Measurements from ENCODE around the gene EMP2.
A peak's percentile ranks its signal among the peaks of the same experiment; 100 is the strongest.
"Not testable (repeated sequence)": the region's sequence is repeated elsewhere in the genome, so short reads cannot be mapped to it uniquely, and the experiment has no call there.

The EMP2 gene

GRCh38 chr16:10519297-10519696 lies 61.1 kb downstream of the EMP2 start:
- no peaks in the 10 kb centered on the region for H3K9me3 ChIP-seq (ENCODE audit: control insufficient read depth, insufficient read depth, low read length)
- no peak overlapping the region for H3K9ac ChIP-seq (ENCODE audit: low read depth, low read length)
- no peaks in the 10 kb centered on the region for H3K27me3 ChIP-seq (ENCODE audit: control insufficient read depth, insufficient read depth, low read length)
- peaks cover 2% of the 10 kb centered on the region for H3K4me1 ChIP-seq (ENCODE audit: control insufficient read depth, insufficient read depth, low read length)
- no peak overlapping the region for H3K27ac ChIP-seq (ENCODE audit: low read depth, low read length)
- no peaks in the 10 kb centered on the region for H3K36me3 ChIP-seq (ENCODE audit: control insufficient read depth, insufficient read depth, low read length)
- no peak overlapping the region for H3K4me3 ChIP-seq (ENCODE audit: low read depth, low read length)

GRCh38 chr16:10518479-10519041 lies 61.8 kb downstream of the EMP2 start:
- H3K4me3 ChIP-seq (ENCODE audit: low read depth, low read length): no peak overlapping the region
- no peaks in the 10 kb centered on the region for H3K36me3 ChIP-seq (ENCODE audit: control insufficient read depth, insufficient read depth, low read length)
- no peaks in the 10 kb centered on the region for H3K9me3 ChIP-seq (ENCODE audit: control insufficient read depth, insufficient read depth, low read length)
- no peak overlapping the region for H3K9ac ChIP-seq (ENCODE audit: low read depth, low read length)
- peaks cover 4% of the 10 kb centered on the region for H3K4me1 ChIP-seq (ENCODE audit: control insufficient read depth, insufficient read depth, low read length)
- H3K27ac ChIP-seq (ENCODE audit: low read depth, low read length): no peak overlapping the region
- no peaks in the 10 kb centered on the region for H3K27me3 ChIP-seq (ENCODE audit: control insufficient read depth, insufficient read depth, low read length)

- H3K27me3 ChIP-seq (ENCODE audit: control insufficient read depth, insufficient read depth, low read length): no peaks in the 10 kb centered on the region
- H3K9me3 ChIP-seq (ENCODE audit: control insufficient read depth, insufficient read depth, low read length): no peaks in the 10 kb centered on the region
- no peak overlapping the region for H3K27ac ChIP-seq (ENCODE audit: low read depth, low read length)
- no peak overlapping the region for H3K4me3 ChIP-seq (ENCODE audit: low read depth, low read length)
- peaks cover 4% of the 10 kb centered on the region for H3K4me1 ChIP-seq (ENCODE audit: control insufficient read depth, insufficient read depth, low read length)
- no peaks in the 10 kb centered on the region for H3K36me3 ChIP-seq (ENCODE audit: control insufficient read depth, insufficient read depth, low read length)
- no peak overlapping the region for H3K9ac ChIP-seq (ENCODE audit: low read depth, low read length)
Observed at GRCh38 chr16:10517868-10518267, 62.5 kb downstream of the EMP2 start.

GRCh38 chr16:10514369-10515055 lies 65.9 kb downstream of the EMP2 start:
- Histone ChIP-seq H3K4me1 (ENCODE audit: control insufficient read depth, insufficient read depth, low read length) (peaks cover 4% of the 10 kb centered on the region), H3K9me3 (ENCODE audit: control insufficient read depth, insufficient read depth, low read length) (no peaks in the 10 kb centered on the region), H3K27me3 (ENCODE audit: control insufficient read depth, insufficient read depth, low read length) (no peaks in the 10 kb centered on the region), H3K27ac (ENCODE audit: low read depth, low read length) (no peak overlapping the region), H3K4me3 (ENCODE audit: low read depth, low read length) (no peak overlapping the region), H3K9ac (ENCODE audit: low read depth, low read length) (no peak overlapping the region), H3K36me3 (ENCODE audit: control insufficient read depth, insufficient read depth, low read length) (no peaks in the 10 kb centered on the region)

GRCh38 chr16:10511829-10512228 lies 68.6 kb downstream of the EMP2 start:
- no peak overlapping the region for H3K27ac ChIP-seq (ENCODE audit: low read depth, low read length)
- no peaks in the 10 kb centered on the region for H3K36me3 ChIP-seq (ENCODE audit: control insufficient read depth, insufficient read depth, low read length)
- no peak overlapping the region for H3K4me3 ChIP-seq (ENCODE audit: low read depth, low read length)
- peaks cover 4% of the 10 kb centered on the region for H3K4me1 ChIP-seq (ENCODE audit: control insufficient read depth, insufficient read depth, low read length)
- H3K9me3 ChIP-seq (ENCODE audit: control insufficient read depth, insufficient read depth, low read length): no peaks in the 10 kb centered on the region
- no peak overlapping the region for H3K9ac ChIP-seq (ENCODE audit: low read depth, low read length)
- H3K27me3 ChIP-seq (ENCODE audit: control insufficient read depth, insufficient read depth, low read length): no peaks in the 10 kb centered on the region

- H3K9me3 ChIP-seq (ENCODE audit: control insufficient read depth, insufficient read depth, low read length): no peaks in the 10 kb centered on the region
- peaks cover 4% of the 10 kb centered on the region for H3K4me1 ChIP-seq (ENCODE audit: control insufficient read depth, insufficient read depth, low read length)
- H3K4me3 ChIP-seq (ENCODE audit: low read depth, low read length): no peak overlapping the region
- no peaks in the 10 kb centered on the region for H3K27me3 ChIP-seq (ENCODE audit: control insufficient read depth, insufficient read depth, low read length)
- H3K27ac ChIP-seq (ENCODE audit: low read depth, low read length): no peak overlapping the region
- no peak overlapping the region for H3K9ac ChIP-seq (ENCODE audit: low read depth, low read length)
- H3K36me3 ChIP-seq (ENCODE audit: control insufficient read depth, insufficient read depth, low read length): no peaks in the 10 kb centered on the region
Observed at GRCh38 chr16:10510279-10510678, 70.1 kb downstream of the EMP2 start.

GRCh38 chr16:10509534-10510025 lies 70.8 kb downstream of the EMP2 start:
- H3K4me3 ChIP-seq (ENCODE audit: low read depth, low read length): no peak overlapping the region
- no peaks in the 10 kb centered on the region for H3K9me3 ChIP-seq (ENCODE audit: control insufficient read depth, insufficient read depth, low read length)
- peaks cover 4% of the 10 kb centered on the region for H3K4me1 ChIP-seq (ENCODE audit: control insufficient read depth, insufficient read depth, low read length)
- no peak overlapping the region for H3K27ac ChIP-seq (ENCODE audit: low read depth, low read length)
- H3K27me3 ChIP-seq (ENCODE audit: control insufficient read depth, insufficient read depth, low read length): no peaks in the 10 kb centered on the region
- no peaks in the 10 kb centered on the region for H3K36me3 ChIP-seq (ENCODE audit: control insufficient read depth, insufficient read depth, low read length)
- H3K9ac ChIP-seq (ENCODE audit: low read depth, low read length): no peak overlapping the region

- not testable (repeated sequence) for H3K9me3 ChIP-seq (ENCODE audit: control insufficient read depth, insufficient read depth, low read length); H3K36me3 ChIP-seq (ENCODE audit: control insufficient read depth, insufficient read depth, low read length); H3K4me3 ChIP-seq (ENCODE audit: low read depth, low read length); H3K9ac ChIP-seq (ENCODE audit: low read depth, low read length); H3K27me3 ChIP-seq (ENCODE audit: control insufficient read depth, insufficient read depth, low read length); H3K4me1 ChIP-seq (ENCODE audit: control insufficient read depth, insufficient read depth, low read length)
- peak overlapping the region; percentile 92 for H3K27ac ChIP-seq (ENCODE audit: low read depth, low read length)
Observed at GRCh38 chr16:10505286-10505685, 75.1 kb downstream of the EMP2 start.

- Histone ChIP-seq H3K4me1 (ENCODE audit: control insufficient read depth, insufficient read depth, low read length) (peaks cover 7% of the 10 kb centered on the region), H3K27me3 (ENCODE audit: control insufficient read depth, insufficient read depth, low read length) (no peaks in the 10 kb centered on the region), H3K9me3 (ENCODE audit: control insufficient read depth, insufficient read depth, low read length) (no peaks in the 10 kb centered on the region), H3K27ac (ENCODE audit: low read depth, low read length) (peak overlapping the region; percentile 92), H3K9ac (ENCODE audit: low read depth, low read length) (no peak overlapping the region), H3K4me3 (ENCODE audit: low read depth, low read length) (no peak overlapping the region), H3K36me3 (ENCODE audit: control insufficient read depth, insufficient read depth, low read length) (no peaks in the 10 kb centered on the region)
Observed at GRCh38 chr16:10504404-10504885, 76.0 kb downstream of the EMP2 start.

- no peak overlapping the region for H3K4me3 ChIP-seq (ENCODE audit: low read depth, low read length)
- no peak overlapping the region for H3K9ac ChIP-seq (ENCODE audit: low read depth, low read length)
- H3K36me3 ChIP-seq (ENCODE audit: control insufficient read depth, insufficient read depth, low read length): no peaks in the 10 kb centered on the region
- H3K27ac ChIP-seq (ENCODE audit: low read depth, low read length): no peak overlapping the region
- H3K9me3 ChIP-seq (ENCODE audit: control insufficient read depth, insufficient read depth, low read length): no peaks in the 10 kb centered on the region
- peaks cover 7% of the 10 kb centered on the region for H3K4me1 ChIP-seq (ENCODE audit: control insufficient read depth, insufficient read depth, low read length)
- no peaks in the 10 kb centered on the region for H3K27me3 ChIP-seq (ENCODE audit: control insufficient read depth, insufficient read depth, low read length)
Observed at GRCh38 chr16:10502776-10503175, 77.6 kb downstream of the EMP2 start.

- no peak overlapping the region for H3K27ac ChIP-seq (ENCODE audit: low read depth, low read length)
- peaks cover 7% of the 10 kb centered on the region for H3K4me1 ChIP-seq (ENCODE audit: control insufficient read depth, insufficient read depth, low read length)
- H3K4me3 ChIP-seq (ENCODE audit: low read depth, low read length): no peak overlapping the region
- H3K36me3 ChIP-seq (ENCODE audit: control insufficient read depth, insufficient read depth, low read length): no peaks in the 10 kb centered on the region
- no peaks in the 10 kb centered on the region for H3K9me3 ChIP-seq (ENCODE audit: control insufficient read depth, insufficient read depth, low read length)
- H3K27me3 ChIP-seq (ENCODE audit: control insufficient read depth, insufficient read depth, low read length): no peaks in the 10 kb centered on the region
- no peak overlapping the region for H3K9ac ChIP-seq (ENCODE audit: low read depth, low read length)
Observed at GRCh38 chr16:10501016-10501607, 79.3 kb downstream of the EMP2 start.
